LNCaP clone FGC (cell line): ENCODE data around the gene PGD.
"Not testable (repeated sequence)": the region's sequence is repeated elsewhere in the genome, so short reads cannot be mapped to it uniquely, and the experiment has no call there.

Source experiments
- DNase-seq: peaks from one replicate; pipeline ENCODE4 v3.0.0-alpha.2; 2011; ENCODE audit warnings: low read depth
- H3K4me3 ChIP-seq: 2 replicates; pipeline ENCODE4 v1.5.1; 2011; ENCODE audit warnings: mild to moderate bottlenecking, low read depth, low read length, control low read depth
- TF ChIP-seq, protein P1 (sequence below): IDR thresholded peaks from 2 replicates; pipeline ENCODE4 v1.5.1; 2012; ENCODE audit warnings: mild to moderate bottlenecking; ENCODE audit not compliant: control insufficient read depth, insufficient read depth; ENCODE audit errors: extremely low read depth

The PGD gene

GRCh38 chr1:10450156-10450814 lies 51.4 kb downstream of the PGD start:
- TF ChIP-seq, protein P1, sequence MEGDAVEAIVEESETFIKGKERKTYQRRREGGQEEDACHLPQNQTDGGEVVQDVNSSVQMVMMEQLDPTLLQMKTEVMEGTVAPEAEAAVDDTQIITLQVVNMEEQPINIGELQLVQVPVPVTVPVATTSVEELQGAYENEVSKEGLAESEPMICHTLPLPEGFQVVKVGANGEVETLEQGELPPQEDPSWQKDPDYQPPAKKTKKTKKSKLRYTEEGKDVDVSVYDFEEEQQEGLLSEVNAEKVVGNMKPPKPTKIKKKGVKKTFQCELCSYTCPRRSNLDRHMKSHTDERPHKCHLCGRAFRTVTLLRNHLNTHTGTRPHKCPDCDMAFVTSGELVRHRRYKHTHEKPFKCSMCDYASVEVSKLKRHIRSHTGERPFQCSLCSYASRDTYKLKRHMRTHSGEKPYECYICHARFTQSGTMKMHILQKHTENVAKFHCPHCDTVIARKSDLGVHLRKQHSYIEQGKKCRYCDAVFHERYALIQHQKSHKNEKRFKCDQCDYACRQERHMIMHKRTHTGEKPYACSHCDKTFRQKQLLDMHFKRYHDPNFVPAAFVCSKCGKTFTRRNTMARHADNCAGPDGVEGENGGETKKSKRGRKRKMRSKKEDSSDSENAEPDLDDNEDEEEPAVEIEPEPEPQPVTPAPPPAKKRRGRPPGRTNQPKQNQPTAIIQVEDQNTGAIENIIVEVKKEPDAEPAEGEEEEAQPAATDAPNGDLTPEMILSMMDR: no peak
- no peak for DNase-seq

GRCh38 chr1:10450836-10451235 lies 52.0 kb downstream of the PGD start:
- TF ChIP-seq, protein P1: no peak
- no peak for DNase-seq
- H3K4me3 ChIP-seq: no peak overlapping the region

More at GRCh38 chr1:10450156-10450814, 51.4 kb downstream of the PGD start:
- no peak overlapping the region for H3K4me3 ChIP-seq

- no peak for DNase-seq
- no peak overlapping the region for H3K4me3 ChIP-seq
- TF ChIP-seq, protein P1: no peak
Measured at GRCh38 chr1:10451287-10451686, 52.4 kb downstream of the PGD start.

- DNase-seq: no peak
- TF ChIP-seq, protein P1: no peak
- no peak overlapping the region for H3K4me3 ChIP-seq
Measured at GRCh38 chr1:10456048-10456447, 57.2 kb downstream of the PGD start.

DNA sequence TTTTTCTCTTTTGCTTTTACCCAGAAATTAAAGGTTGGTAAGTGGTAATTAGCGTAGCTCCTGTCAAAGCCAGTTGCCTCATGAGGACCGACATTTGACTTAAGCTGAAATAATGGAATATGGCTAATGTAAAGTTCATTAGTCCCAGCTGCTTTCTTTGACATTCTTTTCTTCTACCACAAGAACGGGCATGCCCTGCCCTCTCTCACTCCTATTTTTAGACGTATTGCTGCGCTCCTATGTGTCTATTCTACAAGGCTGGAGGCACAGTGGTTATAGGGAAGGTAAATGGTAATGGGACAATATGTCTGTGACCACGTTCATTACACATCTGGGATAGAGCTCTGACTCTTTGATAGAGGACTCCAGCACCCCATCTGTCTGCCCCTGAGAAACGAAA lies 57.8 kb downstream of the PGD start:
- H3K4me3 ChIP-seq: no peak overlapping the region
- DNase-seq: no peak
- TF ChIP-seq, protein P1: no peak

DNA sequence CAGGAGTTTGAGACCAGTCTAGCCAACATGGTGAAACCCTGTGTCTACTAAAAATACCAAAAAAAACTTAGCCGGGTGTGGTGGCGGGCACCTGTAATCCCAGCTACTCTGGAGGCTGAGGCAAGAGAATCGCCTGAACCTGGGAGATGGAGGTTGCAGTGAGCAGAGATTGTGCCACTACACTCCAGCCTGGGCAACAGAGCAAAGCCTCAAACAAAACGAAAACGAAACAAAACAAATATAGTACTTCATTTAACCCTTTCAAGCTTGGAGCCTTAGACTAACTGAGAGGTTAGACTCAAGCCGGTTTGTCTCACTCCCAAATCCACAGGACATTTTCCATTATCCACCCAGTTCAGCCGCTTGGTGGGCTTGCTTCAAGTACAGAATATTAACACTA lies 58.6 kb downstream of the PGD start:
- H3K4me3 ChIP-seq, DNase-seq: not testable (repeated sequence)

DNA sequence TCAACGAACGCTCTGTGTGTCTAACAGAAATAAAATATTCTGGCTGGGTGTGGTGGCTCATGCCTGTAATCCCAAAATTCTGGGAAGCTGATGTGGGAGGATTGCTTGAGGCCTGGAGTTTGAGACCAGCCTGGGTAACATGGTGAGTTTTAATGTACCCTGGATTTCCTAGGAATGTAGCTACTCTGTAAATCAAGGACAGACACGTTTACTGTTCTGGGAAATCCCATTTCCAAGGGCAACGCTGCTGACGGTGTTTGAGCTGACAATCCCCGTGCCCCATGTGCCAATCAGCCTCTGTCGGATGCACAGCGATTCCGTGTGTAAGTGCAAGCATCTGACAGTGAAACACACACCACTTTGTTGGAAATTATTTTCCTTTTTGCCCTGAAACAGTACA lies 59.0 kb downstream of the PGD start:
- TF ChIP-seq, protein P1: no peak
- no peak for DNase-seq
- H3K4me3 ChIP-seq: no peak overlapping the region
